Gastrocnemius medialis (tissue), 4 donors: ENCODE measurements around the gene NRXN2. TPM values are rescaled to one million over a fixed set of nuclear protein-coding genes. Genes with fewer than 3 reads are reported as not detected.

ENCODE experiments used
- ATAC-seq, 2 donors: fragments of 150-250 bp; one replicate each; pipeline ENCODE4 v1.9.1; 2016
- DNase-seq, 2 donors: peaks; one replicate each; pipeline ENCODE4 v3.0.0-alpha.2; 2019
- H3K27ac ChIP-seq, 4 donors: fragments of 200-600 bp; sonication (generic); 1 replicate in 1 of 4; 2 replicates in 3 of 4; pipeline ENCODE4 v1.5.1; 2016 to 2018; ENCODE audit warnings: mild to moderate bottlenecking in 2 of 4, moderate library complexity in 1 of 4
- H3K27me3 ChIP-seq, 3 donors: fragments of 200-600 bp; sonication (generic) in 2 of 3; 1 replicate in 1 of 3; 2 replicates in 2 of 3; pipeline versions ENCODE4 v1.5.1 to v1.6.0; 2016 to 2019; ENCODE audit warnings: mild to moderate bottlenecking in 1 of 3, moderate library complexity in 1 of 3
- H3K36me3 ChIP-seq, 2 donors: fragments of 200-600 bp; sonication (generic) in 1 of 2; one replicate each; pipeline ENCODE4 v1.5.1; 2017 to 2018
- H3K4me1 ChIP-seq, 2 donors: fragments of 200-600 bp; sonication (generic) in 1 of 2; one replicate each; pipeline ENCODE4 v1.5.1; 2016 to 2017; ENCODE audit warnings: mild to moderate bottlenecking in 2 of 2
- H3K4me3 ChIP-seq, 4 donors: fragments of 200-600 bp; sonication (generic) in 3 of 4; 1 replicate in 1 of 4; 2 replicates in 3 of 4; pipeline ENCODE4 v1.5.1; 2016 to 2019; ENCODE audit warnings: mild to moderate bottlenecking in 2 of 4
- H3K9me3 ChIP-seq, 3 donors: fragments of 200-600 bp; sonication (generic) in 2 of 3; 1 replicate in 1 of 3; 2 replicates in 2 of 3; pipeline ENCODE4 v1.5.1; 2016 to 2019
- CTCF ChIP-seq, 5 experiments: fragments of 450-650 bp in 3 of 5; fragments of 200-600 bp in 2 of 5; sonication (generic) in 2 of 5; IDR thresholded peaks in 4 of 5; conservative IDR thresholded peaks in 1 of 5; 1 replicate in 4 of 5; 2 replicates in 1 of 5; pipeline ENCODE4 v1.5.1; 2016 to 2019; ENCODE audit warnings: antibody characterized with exemption in 5 of 5, mild to moderate bottlenecking in 3 of 5, moderate library complexity in 3 of 5
- POLR2A ChIP-seq, 2 donors: fragments of 450-650 bp; IDR thresholded peaks; one replicate each; pipeline ENCODE4 v1.6.1; 2017; ENCODE audit warnings: antibody characterized with exemption in 2 of 2, mild to moderate bottlenecking in 2 of 2, moderate library complexity in 2 of 2
- in situ Hi-C, 4 donors: fragments of 200-750 bp; cut with MboI; loops; one replicate each; pipeline versions ENCODE4 v1.15.0 to v1.8.0; 2017; ENCODE audit warnings: low sequenced_read_pairs in 4 of 4
- intact Hi-C: fragments of 100-400 bp; cut with DNase I; formaldehyde crosslinking; loops from one replicate; pipeline ENCODE4 v1.15.1; 2023; ENCODE audit warnings: low total_unique reads
- total RNA-seq, 4 donors: library from RNA; depleted of rRNA; stranded (reverse); fragments of >200 nt; gene quantifications; one replicate each; pipeline versions ENCODE4 v1.1.0 to v1.2.3, GENCODE V29; 2016

Gene NRXN2
- total RNA-seq, 4 donors from 2014 or later = 0.15 to 6.2 (median 1.8) TPM

- Histone ChIP-seq H3K27me3 (no peaks in the 10 kb centered on the region), H3K4me3 (no peak overlapping the region), H3K36me3 (no peaks in the 10 kb centered on the region), H3K27ac (no peak overlapping the region), H3K4me1 (no peaks in the 10 kb centered on the region), H3K9me3 (no peaks in the 10 kb centered on the region)
- no peak for DNase-seq
- in situ Hi-C loops (no loop called here), intact Hi-C loops (no loop called here)
- no peak for ATAC-seq
- no peak for TF ChIP-seq CTCF (IDR thresholded peaks at IDR 0.05 in 4 of 5, conservative IDR thresholded peaks at IDR 0.05 in 1 of 5)
- TF ChIP-seq POLR2A (IDR thresholded peaks at IDR 0.05) = no peak
These were observed 27.4 kb downstream of the NRXN2 start for GRCh38 chr11:64695548-64695947.

GRCh38 chr11:64694821-64695365, 28.1 kb downstream of the NRXN2 start:
- no peaks in the 10 kb centered on the region for H3K27me3 ChIP-seq
- no peaks in the 10 kb centered on the region for H3K36me3 ChIP-seq
- DNase-seq (no peak), ATAC-seq (no peak)
- intact Hi-C loops = no loop called here
- no peaks in the 10 kb centered on the region for H3K9me3 ChIP-seq
- in situ Hi-C loops = no loop called here
- H3K4me1 ChIP-seq = no peaks in the 10 kb centered on the region
- TF ChIP-seq POLR2A (IDR thresholded peaks at IDR 0.05) (no peak), CTCF (IDR thresholded peaks at IDR 0.05 in 4 of 5, conservative IDR thresholded peaks at IDR 0.05 in 1 of 5) (no peak)
- no peak overlapping the region for H3K4me3 ChIP-seq
- H3K27ac ChIP-seq = no peak overlapping the region

- intact Hi-C loops = no loop called here
- ATAC-seq (no peak), DNase-seq (no peak)
- Histone ChIP-seq H3K4me1 (peaks cover 4 to 6% of the 10 kb centered on the region in 2 donors), H3K4me3 (no peak overlapping the region), H3K27me3 (no peaks in the 10 kb centered on the region), H3K9me3 (no peaks in the 10 kb centered on the region), H3K36me3 (no peaks in the 10 kb centered on the region), H3K27ac (no peak overlapping the region)
- TF ChIP-seq CTCF (IDR thresholded peaks at IDR 0.05 in 4 of 5, conservative IDR thresholded peaks at IDR 0.05 in 1 of 5) = no peak
- TF ChIP-seq POLR2A (IDR thresholded peaks at IDR 0.05) = no peak
- in situ Hi-C loops = no loop called here
These were observed 28.8 kb downstream of the NRXN2 start for GRCh38 chr11:64694026-64694755.

GRCh38 chr11:64692764-64693331, 30.1 kb downstream of the NRXN2 start:
- H3K27me3 ChIP-seq = no peaks in the 10 kb centered on the region
- H3K36me3 ChIP-seq = no peaks in the 10 kb centered on the region
- TF ChIP-seq CTCF (IDR thresholded peaks at IDR 0.05 in 4 of 5, conservative IDR thresholded peaks at IDR 0.05 in 1 of 5) (no peak), POLR2A (IDR thresholded peaks at IDR 0.05) (no peak)
- DNase-seq (no peak), ATAC-seq (no peak)
- H3K9me3 ChIP-seq = no peaks in the 10 kb centered on the region
- intact Hi-C loops (no loop called here), in situ Hi-C loops (no loop called here)
- peaks cover 12 to 14% of the 10 kb centered on the region in 2 donors for H3K4me1 ChIP-seq
- H3K4me3 ChIP-seq = no peak overlapping the region
- H3K27ac ChIP-seq = no peak overlapping the region
